Immature natural killer cell (primary cell): Measurements from ENCODE around the gene HSFX3. TPM values are rescaled to one million over a fixed set of nuclear protein-coding genes. Genes with fewer than 3 reads are reported as not detected.
A peak's percentile ranks its signal among the peaks of the same experiment; 100 is the strongest.
"Not testable (repeated sequence)": the region's sequence is repeated elsewhere in the genome, so short reads cannot be mapped to it uniquely, and the experiment has no call there.

Source experiments
- DNase-seq, 3 donors: peaks; one replicate each; pipeline ENCODE4 v3.0.0; 2022; ENCODE audit warnings: mixed read lengths in 1 of 3
- H3K27ac Mint-ChIP-seq, 6 donors: one replicate each; pipeline ENCODE4 v1.8.0; 2020; ENCODE audit warnings: mixed read lengths in 6 of 6, mild to moderate bottlenecking in 5 of 6, inconsistent platforms in 4 of 6, moderate library complexity in 3 of 6
- H3K27me3 Mint-ChIP-seq, 3 donors: one replicate each; pipeline ENCODE4 v1.8.0; 2020 to 2021; ENCODE audit warnings: low read depth in 3 of 3, mild to moderate bottlenecking in 3 of 3, mixed read lengths in 3 of 3, moderate library complexity in 3 of 3, inconsistent platforms in 1 of 3
- H3K36me3 Mint-ChIP-seq, 3 donors: one replicate each; pipeline ENCODE4 v1.8.0; 2020; ENCODE audit warnings: mixed read lengths in 3 of 3, inconsistent platforms in 2 of 3, mild to moderate bottlenecking in 2 of 3
- H3K4me1 Mint-ChIP-seq, 2 donors: one replicate each; pipeline ENCODE4 v1.8.0; 2020; ENCODE audit warnings: inconsistent platforms in 2 of 2, mild to moderate bottlenecking in 2 of 2, mixed read lengths in 2 of 2, moderate library complexity in 1 of 2
- H3K4me3 Mint-ChIP-seq, 5 donors: one replicate each; pipeline ENCODE4 v1.8.0; 2020; ENCODE audit warnings: mild to moderate bottlenecking in 5 of 5, mixed read lengths in 5 of 5, inconsistent platforms in 3 of 5, moderate library complexity in 3 of 5
- H3K9me3 Mint-ChIP-seq, 6 donors: one replicate each; pipeline ENCODE4 v1.8.0; 2020; ENCODE audit warnings: mild to moderate bottlenecking in 6 of 6, mixed read lengths in 6 of 6, inconsistent platforms in 4 of 6, moderate library complexity in 3 of 6
- polyA plus RNA-seq, 3 donors: library from polyadenylated mRNA; unstranded; fragments of 300-500 nt; fragmentation: Illumina TruSeq; gene quantifications; one replicate each; pipeline ENCODE4 v1.2.3, GENCODE V29; 2021

The HSFX3 gene, protein sequence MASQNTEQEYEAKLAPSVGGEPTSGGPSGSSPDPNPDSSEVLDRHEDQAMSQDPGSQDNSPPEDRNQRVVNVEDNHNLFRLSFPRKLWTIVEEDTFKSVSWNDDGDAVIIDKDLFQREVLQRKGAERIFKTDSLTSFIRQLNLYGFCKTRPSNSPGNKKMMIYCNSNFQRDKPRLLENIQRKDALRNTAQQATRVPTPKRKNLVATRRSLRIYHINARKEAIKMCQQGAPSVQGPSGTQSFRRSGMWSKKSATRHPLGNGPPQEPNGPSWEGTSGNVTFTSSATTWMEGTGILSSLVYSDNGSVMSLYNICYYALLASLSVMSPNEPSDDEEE
- not detected for polyA plus RNA-seq

DNA sequence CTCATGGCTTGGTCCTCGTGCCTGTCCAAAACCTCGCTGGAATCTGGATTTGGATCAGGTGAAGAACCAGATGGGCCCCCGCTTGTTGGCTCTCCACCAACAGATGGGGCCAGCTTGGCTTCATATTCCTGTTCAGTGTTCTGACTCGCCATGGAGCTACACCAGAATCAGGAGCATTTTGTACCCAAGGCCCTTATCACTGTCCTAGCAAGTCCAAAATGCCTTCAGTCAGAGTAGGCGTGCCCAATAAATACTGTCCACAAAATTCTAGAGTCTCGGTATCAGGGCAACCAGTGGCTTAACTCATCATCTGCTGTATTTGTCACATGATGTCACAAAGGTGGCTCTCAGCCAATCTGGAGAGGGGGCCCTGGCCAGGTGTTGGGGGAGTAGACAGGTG lies at the start of gene HSFX3:
Gene HSFX3 (minus strand): TSS at position 224 of the 400 bp plus-strand sequence. CDS start 72 bp downstream, at position 152.
- not testable (repeated sequence) for H3K9me3 Mint-ChIP-seq, H3K36me3 Mint-ChIP-seq, H3K4me1 Mint-ChIP-seq, DNase-seq, H3K27me3 Mint-ChIP-seq, H3K4me3 Mint-ChIP-seq
- peak within 1 kb of the TSS in 2 of 6 donors; percentile 1 to 2 for H3K27ac Mint-ChIP-seq

DNA sequence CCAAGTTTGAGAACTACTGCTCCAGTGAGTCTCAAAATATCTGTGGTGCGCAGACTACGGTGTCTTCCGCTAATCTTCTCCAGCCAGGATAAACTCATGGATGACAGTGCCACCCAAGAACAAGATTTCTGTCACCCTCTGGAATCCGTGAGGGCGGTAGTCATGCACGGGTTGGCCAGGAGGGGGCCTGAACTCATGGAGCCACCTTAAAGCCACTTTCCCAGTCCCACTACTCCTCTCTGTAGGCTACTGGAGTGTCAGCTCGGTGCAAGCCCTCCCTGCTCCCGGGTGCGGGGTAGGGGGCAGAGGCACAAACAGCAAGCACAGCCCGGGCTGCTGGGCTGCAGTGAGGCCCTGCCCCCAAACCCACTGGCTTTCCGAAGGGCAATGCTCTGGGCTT lies 48.9 kb upstream of the HSFX3 start:
- not testable (repeated sequence) for DNase-seq, H3K36me3 Mint-ChIP-seq, H3K4me1 Mint-ChIP-seq, H3K27ac Mint-ChIP-seq, H3K9me3 Mint-ChIP-seq, H3K4me3 Mint-ChIP-seq, H3K27me3 Mint-ChIP-seq

DNA sequence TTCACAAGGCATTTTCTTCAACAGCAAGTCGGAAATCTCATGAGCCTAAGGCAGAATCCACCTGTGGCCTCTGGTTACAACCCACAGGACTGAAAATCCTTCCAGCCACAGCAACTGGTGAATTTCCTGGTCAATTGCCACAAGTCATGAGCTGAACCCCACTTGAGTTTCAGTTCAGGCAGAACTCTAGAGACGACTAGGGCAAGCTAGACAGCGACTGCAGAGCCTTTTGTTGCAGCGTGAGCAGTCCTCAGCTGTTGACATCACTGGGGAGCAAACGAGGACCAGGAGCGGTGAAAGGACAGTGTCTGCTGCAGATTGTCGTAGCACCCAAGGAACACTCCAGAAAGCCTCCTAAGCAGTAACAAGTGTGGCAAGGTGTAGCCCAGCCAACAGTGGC lies 46.2 kb upstream of the HSFX3 start:
- not testable (repeated sequence) for H3K4me3 Mint-ChIP-seq, H3K27ac Mint-ChIP-seq, H3K36me3 Mint-ChIP-seq, H3K27me3 Mint-ChIP-seq, DNase-seq, H3K9me3 Mint-ChIP-seq, H3K4me1 Mint-ChIP-seq

DNA sequence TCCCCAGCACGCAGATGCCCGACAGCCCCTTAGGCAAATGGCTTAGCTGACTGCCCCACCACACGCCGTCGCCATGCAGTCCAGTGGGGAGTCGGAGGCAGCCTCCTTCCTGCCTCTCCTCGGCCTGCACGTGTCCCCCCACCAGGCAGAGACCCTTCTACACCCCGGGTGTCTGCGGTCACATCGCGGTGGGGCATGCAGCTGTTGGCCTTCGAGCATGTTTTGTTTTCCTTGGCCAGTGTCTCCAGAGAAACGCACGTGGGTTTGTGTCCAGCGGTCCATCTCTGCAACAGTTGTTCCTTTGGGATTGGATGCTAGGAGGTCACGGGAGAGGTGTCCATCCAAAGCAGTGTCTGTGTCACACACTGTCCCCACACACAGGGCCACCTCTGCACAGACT lies 45.5 kb upstream of the HSFX3 start, which contains the start of gene HSFX2:
Gene HSFX2 (minus strand): TSS at position 101 of the 400 bp plus-strand sequence. CDS start 614 bp downstream, outside the sequence.
- not testable (repeated sequence) for H3K36me3 Mint-ChIP-seq, H3K27me3 Mint-ChIP-seq, H3K4me1 Mint-ChIP-seq

DNA sequence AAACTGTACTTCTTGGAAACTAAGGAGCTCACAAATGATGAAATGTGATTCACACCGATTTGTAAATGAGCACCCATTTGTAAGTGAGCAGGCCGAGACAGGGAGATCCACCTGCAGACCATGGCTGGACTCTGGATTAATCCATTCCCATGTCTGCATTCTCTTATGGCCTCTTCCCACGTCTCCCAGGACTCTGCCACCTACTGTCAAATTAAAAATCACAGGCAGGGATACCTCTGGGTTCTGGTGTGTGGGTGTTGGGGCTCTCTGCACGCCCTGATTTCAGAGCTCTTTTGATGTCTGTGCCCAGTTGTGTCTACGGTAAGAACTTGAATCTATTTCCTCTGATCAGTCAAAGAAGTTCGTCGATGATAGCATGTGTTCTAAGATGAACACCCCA lies 41.3 kb upstream of the HSFX3 start:
- H3K27ac Mint-ChIP-seq, H3K4me1 Mint-ChIP-seq, DNase-seq, H3K36me3 Mint-ChIP-seq, H3K27me3 Mint-ChIP-seq, H3K4me3 Mint-ChIP-seq, H3K9me3 Mint-ChIP-seq: not testable (repeated sequence)

More for the DNA sequence above, 45.5 kb upstream of the HSFX3 start, which contains the start of gene HSFX2:
- not testable (repeated sequence) for H3K9me3 Mint-ChIP-seq, H3K4me3 Mint-ChIP-seq, DNase-seq, H3K27ac Mint-ChIP-seq

DNA sequence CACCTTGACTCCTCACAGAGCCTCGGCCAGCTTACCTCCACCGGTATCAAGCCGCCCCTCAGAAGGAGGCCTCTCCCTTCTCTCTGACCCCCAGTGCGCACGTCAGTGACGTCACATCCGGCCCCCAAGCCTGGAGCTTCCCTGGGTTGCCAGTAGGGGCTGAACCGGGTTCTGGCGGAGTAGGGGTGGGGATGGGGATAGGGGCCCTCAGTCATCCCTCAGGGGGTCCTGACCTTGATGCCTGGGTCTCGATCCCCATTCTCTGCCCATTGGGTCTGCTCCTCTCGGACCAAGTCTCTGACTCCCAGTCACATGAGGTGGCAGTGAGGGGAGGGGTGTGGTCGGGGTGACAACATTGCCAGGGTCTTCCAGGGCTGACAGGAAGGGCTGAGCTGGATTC lies 37.6 kb upstream of the HSFX3 start, which contains the start of gene MAGEA9B:
Gene MAGEA9B (minus strand): TSS at position 101 of the 400 bp plus-strand sequence. CDS start 4,280 bp downstream, outside the sequence.
- not testable (repeated sequence) for DNase-seq, H3K4me3 Mint-ChIP-seq, H3K27me3 Mint-ChIP-seq, H3K9me3 Mint-ChIP-seq, H3K27ac Mint-ChIP-seq, H3K4me1 Mint-ChIP-seq, H3K36me3 Mint-ChIP-seq

DNA sequence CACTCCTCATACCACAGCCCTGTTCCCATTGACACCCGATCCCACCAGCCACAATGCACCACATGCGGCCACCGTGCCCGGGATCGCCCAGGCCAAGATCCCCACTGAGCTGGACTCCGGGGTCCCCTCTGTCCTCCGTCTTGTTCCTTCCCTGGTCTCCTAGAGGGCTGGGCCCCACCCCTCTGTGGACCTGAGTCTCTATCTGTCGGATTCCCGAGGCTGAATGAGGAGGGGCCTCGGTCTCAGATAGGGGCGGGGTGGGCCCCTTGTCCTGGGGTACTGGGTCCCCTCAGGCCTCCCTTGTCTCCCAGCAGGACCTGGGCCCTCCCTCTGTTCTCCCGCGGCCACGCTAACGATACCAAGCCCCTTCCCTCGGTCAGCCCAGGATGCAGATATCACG lies 35.9 kb upstream of the HSFX3 start:
- not testable (repeated sequence) for H3K4me3 Mint-ChIP-seq, H3K9me3 Mint-ChIP-seq, H3K27ac Mint-ChIP-seq, H3K27me3 Mint-ChIP-seq, DNase-seq, H3K4me1 Mint-ChIP-seq, H3K36me3 Mint-ChIP-seq

DNA sequence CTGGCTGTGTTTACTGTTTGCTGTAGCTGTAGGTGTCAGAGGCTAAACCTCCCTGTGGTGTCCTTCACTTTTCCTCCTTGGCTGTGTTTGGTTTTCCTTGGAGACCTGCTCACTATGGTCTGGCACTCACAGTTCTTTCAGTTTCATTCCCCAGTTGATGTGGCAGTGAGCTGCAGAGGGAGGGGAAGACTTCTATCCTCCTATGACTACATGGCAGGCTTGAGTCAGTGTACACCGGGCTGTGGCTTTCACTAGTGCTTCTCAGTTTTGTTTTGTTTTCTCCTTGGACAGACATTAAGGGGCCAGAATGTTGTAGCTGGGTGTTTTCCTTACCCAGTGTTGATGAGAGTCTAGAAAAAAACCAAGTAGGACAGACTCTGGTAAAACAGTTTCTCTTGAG lies 23.7 kb upstream of the HSFX3 start:
- not testable (repeated sequence) for H3K4me3 Mint-ChIP-seq, H3K27ac Mint-ChIP-seq, H3K36me3 Mint-ChIP-seq, H3K4me1 Mint-ChIP-seq, H3K27me3 Mint-ChIP-seq, DNase-seq, H3K9me3 Mint-ChIP-seq

DNA sequence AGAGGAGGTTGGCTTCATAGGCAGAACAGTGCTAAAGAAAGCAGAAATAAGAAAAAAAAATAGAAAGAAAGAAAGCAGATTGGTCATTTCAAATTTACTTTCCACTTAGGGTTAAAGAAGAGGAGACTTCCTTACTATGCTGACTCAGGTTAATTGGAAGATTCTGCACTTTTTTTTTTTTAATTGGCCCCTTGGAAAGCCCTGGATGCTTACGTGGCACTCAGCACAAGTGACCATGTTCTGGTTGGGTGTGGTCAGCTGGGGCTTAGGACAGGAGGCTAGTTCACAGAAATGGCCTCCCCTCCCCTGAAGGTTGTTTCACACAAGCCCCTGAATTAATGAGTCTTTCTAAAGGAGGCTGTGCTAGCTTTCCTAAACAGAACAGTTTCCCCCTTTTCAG lies 23.0 kb upstream of the HSFX3 start:
- H3K27ac Mint-ChIP-seq, result peak overlapping the region in 2 of 6 donors; percentile 74 to 81
- H3K9me3 Mint-ChIP-seq, result no peaks in the 10 kb centered on the region
- H3K4me1 Mint-ChIP-seq, result no peaks in the 10 kb centered on the region
- no peak for DNase-seq
- peaks cover 0 to 3% (median 0%) of the 10 kb centered on the region in 3 donors for H3K27me3 Mint-ChIP-seq
- peak overlapping the region in 3 of 5 donors; percentile 24 to 54 (median 44) for H3K4me3 Mint-ChIP-seq
- no peaks in the 10 kb centered on the region for H3K36me3 Mint-ChIP-seq

DNA sequence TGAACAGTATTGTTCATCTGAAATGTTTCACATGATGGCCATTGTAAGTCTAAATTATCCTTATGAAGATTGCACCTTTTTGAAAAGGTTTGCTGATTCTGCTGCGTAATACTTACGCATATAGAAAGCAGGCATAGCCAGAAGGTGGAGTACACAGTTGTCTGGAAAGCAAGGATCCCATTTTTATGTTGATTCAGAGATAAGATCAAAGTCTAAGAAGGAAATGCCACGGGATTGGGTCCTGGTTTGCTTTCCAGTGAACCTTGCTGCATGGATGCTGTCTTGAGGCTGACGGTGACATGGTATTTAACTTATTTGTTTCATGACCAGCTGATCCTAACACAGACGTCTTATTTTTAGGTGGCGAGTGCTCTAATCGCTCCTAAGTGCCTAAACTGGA lies 22.0 kb upstream of the HSFX3 start:
- Mint-ChIP-seq H3K27me3 (peaks cover 0 to 3% (median 0%) of the 10 kb centered on the region in 3 donors), H3K27ac (no peak overlapping the region), H3K36me3 (no peaks in the 10 kb centered on the region), H3K4me3 (no peak overlapping the region), H3K9me3 (no peaks in the 10 kb centered on the region), H3K4me1 (no peaks in the 10 kb centered on the region)
- no peak for DNase-seq

DNA sequence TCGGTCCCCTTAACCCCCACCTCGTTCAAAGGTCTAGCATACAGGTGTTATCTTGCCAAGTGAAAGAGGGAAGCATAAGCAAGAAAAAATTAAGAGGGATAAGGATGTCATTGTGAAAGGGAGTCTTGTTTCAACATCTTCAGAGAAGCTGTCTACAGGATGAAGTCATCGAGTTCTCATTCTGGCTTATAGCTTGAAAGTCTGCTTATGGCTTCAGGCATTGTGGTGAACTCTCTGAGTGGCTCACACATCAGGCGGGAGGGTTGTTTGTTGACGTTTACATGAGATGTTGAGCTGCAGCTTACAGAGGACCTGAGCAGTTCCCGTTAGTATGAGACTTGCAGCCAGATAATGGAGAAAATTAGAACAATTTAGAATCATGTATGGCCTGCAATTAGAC lies 20.9 kb upstream of the HSFX3 start:
- Mint-ChIP-seq H3K4me3 (no peak overlapping the region), H3K9me3 (no peaks in the 10 kb centered on the region), H3K4me1 (no peaks in the 10 kb centered on the region), H3K36me3 (no peaks in the 10 kb centered on the region), H3K27ac (no peak overlapping the region), H3K27me3 (peaks cover 0 to 3% (median 0%) of the 10 kb centered on the region in 3 donors)
- no peak for DNase-seq

DNA sequence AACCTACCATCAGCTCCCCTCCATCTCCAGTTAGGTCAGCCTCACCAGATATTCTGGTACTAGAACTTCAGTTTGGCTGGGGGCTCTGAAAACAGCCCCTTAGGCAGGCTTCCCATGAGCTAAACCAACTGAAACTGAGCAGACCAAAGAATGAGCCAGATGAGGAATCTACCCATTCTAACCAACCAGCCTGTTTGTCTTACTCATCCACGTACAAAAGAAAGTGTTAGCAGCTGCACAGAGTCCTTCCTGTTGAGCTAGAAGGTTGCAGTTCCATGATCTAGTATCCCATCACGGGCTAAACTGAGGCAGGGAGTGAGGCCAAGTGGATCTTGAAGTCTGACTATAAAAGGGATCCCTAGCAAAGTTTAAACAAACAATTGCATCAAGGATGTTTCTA lies 20.0 kb upstream of the HSFX3 start:
- DNase-seq, result no peak
- Mint-ChIP-seq H3K27me3 (peaks cover 0 to 3% (median under 1%) of the 10 kb centered on the region in 3 donors), H3K9me3 (no peaks in the 10 kb centered on the region), H3K4me3 (no peak overlapping the region), H3K36me3 (no peaks in the 10 kb centered on the region), H3K4me1 (no peaks in the 10 kb centered on the region), H3K27ac (no peak overlapping the region)

DNA sequence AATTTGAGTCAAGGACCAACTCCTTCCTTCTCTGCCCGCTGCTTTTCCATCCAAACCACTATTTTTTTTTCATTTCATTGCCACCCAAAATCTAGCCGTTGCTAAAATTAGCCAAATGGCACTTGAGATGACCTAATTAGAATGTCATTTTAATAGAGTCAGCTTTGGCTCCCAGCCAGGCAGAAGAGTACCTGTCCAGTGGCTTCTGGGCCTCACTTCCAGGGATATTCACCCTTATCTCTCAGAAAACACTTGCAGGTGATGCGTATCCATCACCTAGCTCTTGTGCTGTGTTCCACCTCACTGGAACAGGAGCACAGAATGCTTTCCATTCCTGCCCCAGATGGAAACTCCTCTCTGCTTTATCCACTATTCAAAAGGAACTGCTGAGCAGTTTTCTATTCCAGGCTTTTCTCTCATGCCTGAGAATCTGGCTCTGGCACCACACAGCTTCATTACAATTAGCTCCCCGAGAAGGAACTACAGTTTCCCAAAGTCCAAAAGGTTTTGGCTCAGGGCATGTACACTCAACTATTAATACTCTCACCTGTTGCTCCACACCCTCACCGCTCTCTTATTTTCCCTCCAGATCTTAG lies 19.1 kb upstream of the HSFX3 start:
- no peak for DNase-seq
- no peak overlapping the region for H3K27ac Mint-ChIP-seq

DNA sequence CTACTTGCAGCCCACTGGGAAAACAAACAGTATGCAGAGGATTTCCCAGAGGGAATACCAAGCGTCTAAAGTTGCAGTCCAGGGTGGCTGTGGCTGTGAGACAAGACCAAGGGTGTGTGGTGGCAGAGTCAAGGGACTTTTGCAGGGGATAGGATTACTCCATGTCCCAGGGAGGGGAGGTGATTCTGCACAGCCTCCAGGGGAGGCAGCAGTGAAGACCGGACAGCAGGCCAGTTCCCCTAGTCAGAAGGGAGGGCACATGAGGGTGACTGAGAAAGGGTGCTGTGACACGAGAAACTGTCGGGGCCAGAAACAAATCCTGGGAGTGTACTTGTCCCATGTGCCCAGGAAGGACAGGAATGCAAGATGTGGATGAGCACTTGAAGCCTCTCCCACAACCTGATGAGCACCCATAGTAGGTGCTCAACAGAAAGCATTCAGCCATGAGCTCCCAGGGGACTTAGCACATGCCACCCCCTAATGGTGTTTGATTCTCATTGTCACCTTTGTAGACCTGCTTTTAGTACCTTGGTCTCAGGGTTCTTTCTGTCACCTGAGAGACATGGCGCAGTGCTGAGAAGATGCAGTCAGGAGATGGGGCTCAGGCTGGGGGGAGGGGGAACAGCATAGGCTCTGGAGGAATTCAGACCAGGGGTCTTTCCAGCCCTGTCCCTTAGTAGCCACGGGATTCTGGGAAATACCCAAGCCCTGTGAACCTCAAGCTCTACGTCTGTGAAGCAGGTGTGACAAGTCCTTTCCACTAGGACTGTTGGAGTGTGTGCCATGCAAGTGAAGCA lies 18.1 kb upstream of the HSFX3 start:
- no peak for DNase-seq
- no peaks in the 10 kb centered on the region for H3K9me3 Mint-ChIP-seq
- peaks cover 0 to 5% (median 3%) of the 10 kb centered on the region in 3 donors for H3K27me3 Mint-ChIP-seq
- H3K4me1 Mint-ChIP-seq, result no peaks in the 10 kb centered on the region
- no peak overlapping the region for H3K27ac Mint-ChIP-seq
- H3K4me3 Mint-ChIP-seq, result no peak overlapping the region
- no peaks in the 10 kb centered on the region for H3K36me3 Mint-ChIP-seq

More for the DNA sequence above, 19.1 kb upstream of the HSFX3 start:
- H3K27me3 Mint-ChIP-seq, result peaks cover 0 to 3% (median 3%) of the 10 kb centered on the region in 3 donors
- H3K9me3 Mint-ChIP-seq, result no peaks in the 10 kb centered on the region
- H3K36me3 Mint-ChIP-seq, result no peaks in the 10 kb centered on the region
- no peaks in the 10 kb centered on the region for H3K4me1 Mint-ChIP-seq
- no peak overlapping the region for H3K4me3 Mint-ChIP-seq
